ENCODE results near the gene RAB24. TPM values are rescaled to one million over a fixed set of nuclear protein-coding genes. Genes with fewer than 3 reads are reported as not detected.

RAB24 gene
- total RNA-seq, 1 donor from 2014 or later: 12.0 TPM

- Histone ChIP-seq H3K9ac (ENCODE audit: low read depth in 1 of 3, low read length in 3 of 3) (peak within 1 kb of the TSS in 2 of 3 donors; percentile 45 to 53), H3K27me3 (ENCODE audit: control insufficient read depth in 3 of 3, insufficient read depth in 3 of 3, low read length in 3 of 3) (no peaks in the 10 kb centered on the region), H3K36me3 (ENCODE audit: control insufficient read depth in 3 of 3, insufficient read depth in 3 of 3, low read length in 3 of 3) (peaks cover 1 to 5% (median 4%) of the 10 kb centered on the region in 3 donors), H3K4me1 (ENCODE audit: control insufficient read depth in 3 of 3, insufficient read depth in 3 of 3, low read length in 3 of 3) (peaks cover 20 to 45% (median 27%) of the 10 kb centered on the region in 3 donors), H3K4me3 (ENCODE audit: low read length in 3 of 3) (peak within 1 kb of the TSS; percentile 68 to 82 (median 76)), H3K27ac (ENCODE audit: low read depth, low read length) (peak within 1 kb of the TSS; percentile 30), H3K9me3 (ENCODE audit: control insufficient read depth in 3 of 3, low read length in 3 of 3) (no peaks in the 10 kb centered on the region)
Observed at GRCh38 chr5:177311723-177312648, 8.5 kb upstream of the RAB24 start, which contains the start of gene MXD3. TSS of gene MXD3 (minus strand) at chr5:177311898. CDS start at chr5:177311830, 68 bp downstream.

DNA sequence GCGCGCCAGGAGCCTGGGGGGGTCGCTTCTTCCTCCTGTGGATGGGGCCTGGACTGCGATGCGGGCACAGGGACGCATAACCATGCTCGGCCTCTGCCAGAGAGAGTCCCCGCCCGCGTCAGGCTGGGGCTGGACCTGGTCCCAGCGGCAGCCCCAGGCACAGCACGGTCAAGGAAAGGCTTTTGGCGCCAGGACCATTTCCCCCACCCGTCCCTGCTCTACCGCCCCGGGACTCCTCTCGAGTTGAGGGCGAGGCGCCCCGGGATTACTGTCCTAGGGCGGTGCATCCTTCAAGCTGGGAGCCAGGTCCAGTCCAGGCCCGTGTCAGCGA, 7.8 kb upstream of the RAB24 start:
- Histone ChIP-seq H3K4me3 (ENCODE audit: low read length in 3 of 3) (peak overlapping the region in 2 of 3 donors; percentile 76 to 82), H3K4me1 (ENCODE audit: control insufficient read depth in 3 of 3, insufficient read depth in 3 of 3, low read length in 3 of 3) (peaks cover 20 to 48% (median 27%) of the 10 kb centered on the region in 3 donors), H3K27me3 (ENCODE audit: control insufficient read depth in 3 of 3, insufficient read depth in 3 of 3, low read length in 3 of 3) (no peaks in the 10 kb centered on the region), H3K9me3 (ENCODE audit: control insufficient read depth in 3 of 3, low read length in 3 of 3) (no peaks in the 10 kb centered on the region), H3K27ac (ENCODE audit: low read depth, low read length) (no peak overlapping the region), H3K36me3 (ENCODE audit: control insufficient read depth in 3 of 3, insufficient read depth in 3 of 3, low read length in 3 of 3) (peaks cover 7 to 11% (median 9%) of the 10 kb centered on the region in 3 donors), H3K9ac (ENCODE audit: low read depth in 1 of 3, low read length in 3 of 3) (peak overlapping the region in 2 of 3 donors; percentile 25 to 53)

GRCh38 chr5:177310757-177311391, 7.4 kb upstream of the RAB24 start:
- Histone ChIP-seq H3K9me3 (ENCODE audit: control insufficient read depth in 3 of 3, low read length in 3 of 3) (no peaks in the 10 kb centered on the region), H3K4me1 (ENCODE audit: control insufficient read depth in 3 of 3, insufficient read depth in 3 of 3, low read length in 3 of 3) (peaks cover 23 to 52% (median 27%) of the 10 kb centered on the region in 3 donors), H3K36me3 (ENCODE audit: control insufficient read depth in 3 of 3, insufficient read depth in 3 of 3, low read length in 3 of 3) (peaks cover 12 to 16% (median 14%) of the 10 kb centered on the region in 3 donors), H3K27me3 (ENCODE audit: control insufficient read depth in 3 of 3, insufficient read depth in 3 of 3, low read length in 3 of 3) (no peaks in the 10 kb centered on the region), H3K9ac (ENCODE audit: low read depth in 1 of 3, low read length in 3 of 3) (peak overlapping the region in 1 of 3 donors; percentile 8), H3K27ac (ENCODE audit: low read depth, low read length) (no peak overlapping the region), H3K4me3 (ENCODE audit: low read length in 3 of 3) (no peak overlapping the region)

DNA sequence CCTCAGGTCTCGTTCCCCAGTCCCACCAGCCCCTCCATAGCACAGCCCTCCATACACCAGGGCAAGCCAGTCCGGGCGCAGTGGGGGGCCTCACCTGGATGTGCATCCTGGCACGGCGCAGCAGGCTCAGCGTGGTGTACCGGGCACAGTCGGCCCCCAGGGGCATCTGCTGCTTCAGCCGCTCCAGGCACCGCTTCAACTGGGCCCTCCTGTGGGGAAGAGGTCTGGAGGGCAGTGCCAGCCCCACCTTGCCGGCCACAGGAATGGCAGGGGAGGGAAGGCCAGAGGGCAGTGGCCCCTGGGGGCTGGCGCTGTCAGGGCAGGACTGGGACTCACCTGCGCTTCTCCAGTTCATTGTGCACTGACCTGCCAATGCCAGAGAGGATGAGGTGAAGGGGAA, 6.8 kb upstream of the RAB24 start:
- H3K27me3 ChIP-seq (ENCODE audit: control insufficient read depth in 3 of 3, insufficient read depth in 3 of 3, low read length in 3 of 3): no peaks in the 10 kb centered on the region
- H3K4me1 ChIP-seq (ENCODE audit: control insufficient read depth in 3 of 3, insufficient read depth in 3 of 3, low read length in 3 of 3): peaks cover 23 to 52% (median 27%) of the 10 kb centered on the region in 3 donors
- peaks cover 17 to 21% (median 19%) of the 10 kb centered on the region in 3 donors for H3K36me3 ChIP-seq (ENCODE audit: control insufficient read depth in 3 of 3, insufficient read depth in 3 of 3, low read length in 3 of 3)
- H3K9ac ChIP-seq (ENCODE audit: low read depth in 1 of 3, low read length in 3 of 3): peak overlapping the region in 1 of 3 donors; percentile 8
- H3K27ac ChIP-seq (ENCODE audit: low read depth, low read length): no peak overlapping the region
- no peak overlapping the region for H3K4me3 ChIP-seq (ENCODE audit: low read length in 3 of 3)
- no peaks in the 10 kb centered on the region for H3K9me3 ChIP-seq (ENCODE audit: control insufficient read depth in 3 of 3, low read length in 3 of 3)

DNA sequence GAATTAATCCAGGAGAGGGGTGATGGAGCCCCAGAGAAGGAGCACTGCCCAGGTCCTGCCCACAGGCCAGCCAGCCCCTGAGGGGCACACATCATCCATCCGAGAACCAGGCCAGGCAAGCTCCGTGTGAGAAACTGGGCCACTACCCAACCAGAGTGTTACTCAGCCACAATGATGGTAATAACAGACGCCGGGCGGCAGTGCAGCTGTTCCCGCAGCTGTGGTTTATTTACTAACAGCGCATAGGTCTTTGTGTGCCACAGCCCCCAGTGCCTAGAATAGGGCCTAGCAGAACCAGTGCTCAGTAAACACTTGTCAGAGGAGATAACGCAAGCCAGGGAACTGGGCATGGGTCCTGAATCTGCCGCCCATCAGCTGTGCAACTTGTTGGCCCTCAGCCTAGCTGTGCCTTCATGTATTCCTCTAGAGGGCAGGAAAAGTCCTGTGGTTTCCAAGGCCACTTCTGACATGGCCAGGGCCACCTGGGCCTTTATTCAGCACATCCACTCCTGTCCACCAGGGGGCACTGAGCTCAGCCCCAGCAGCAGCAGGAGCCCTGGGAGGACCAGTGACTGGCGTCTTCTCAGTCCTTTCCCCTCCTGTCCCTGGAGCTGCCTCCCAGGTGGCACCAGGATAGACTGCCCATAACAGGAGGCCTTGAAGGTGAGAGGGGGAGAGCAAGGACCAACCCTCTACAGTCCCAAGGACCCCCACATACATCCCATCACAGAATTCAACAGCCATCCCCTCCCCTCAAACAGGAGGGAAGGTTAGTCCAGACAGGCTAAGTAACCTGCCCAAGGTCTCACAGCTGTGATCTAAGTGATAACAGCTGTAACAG, 6.1 kb upstream of the RAB24 start:
- peak overlapping the region; percentile 69 for H3K27ac ChIP-seq (ENCODE audit: low read depth, low read length)
- peak overlapping the region in 2 of 3 donors; percentile 52 to 63 for H3K9ac ChIP-seq (ENCODE audit: low read depth in 1 of 3, low read length in 3 of 3)
- no peak overlapping the region for H3K4me3 ChIP-seq (ENCODE audit: low read length in 3 of 3)
- H3K36me3 ChIP-seq (ENCODE audit: control insufficient read depth in 3 of 3, insufficient read depth in 3 of 3, low read length in 3 of 3): peaks cover 21 to 23% (median 21%) of the 10 kb centered on the region in 3 donors
- peaks cover 28 to 58% (median 32%) of the 10 kb centered on the region in 3 donors for H3K4me1 ChIP-seq (ENCODE audit: control insufficient read depth in 3 of 3, insufficient read depth in 3 of 3, low read length in 3 of 3)
- no peaks in the 10 kb centered on the region for H3K9me3 ChIP-seq (ENCODE audit: control insufficient read depth in 3 of 3, low read length in 3 of 3)
- no peaks in the 10 kb centered on the region for H3K27me3 ChIP-seq (ENCODE audit: control insufficient read depth in 3 of 3, insufficient read depth in 3 of 3, low read length in 3 of 3)

DNA sequence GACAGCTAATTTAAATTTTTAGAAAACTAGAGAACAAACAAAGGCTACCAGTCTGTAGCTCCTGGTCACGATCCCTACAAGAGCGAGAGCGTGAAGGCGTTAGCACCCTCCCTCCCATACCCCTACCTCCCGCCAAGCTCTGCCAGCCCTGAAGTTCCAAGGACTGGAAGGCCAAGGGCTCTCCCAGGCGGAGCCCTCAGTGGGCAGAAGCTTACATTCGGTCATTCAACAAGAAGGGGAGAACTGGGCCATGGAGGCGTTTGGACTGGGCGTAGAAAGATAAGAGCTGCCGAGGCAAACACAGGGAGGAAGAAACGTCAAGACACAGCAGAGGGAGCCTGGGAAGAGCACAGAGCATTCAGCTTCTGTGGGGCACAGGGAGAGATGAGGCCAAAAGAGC, 5.2 kb upstream of the RAB24 start:
- H3K27ac ChIP-seq (ENCODE audit: low read depth, low read length): peak overlapping the region; percentile 69
- no peaks in the 10 kb centered on the region for H3K27me3 ChIP-seq (ENCODE audit: control insufficient read depth in 3 of 3, insufficient read depth in 3 of 3, low read length in 3 of 3)
- H3K4me3 ChIP-seq (ENCODE audit: low read length in 3 of 3): no peak overlapping the region
- H3K4me1 ChIP-seq (ENCODE audit: control insufficient read depth in 3 of 3, insufficient read depth in 3 of 3, low read length in 3 of 3): peaks cover 35 to 64% (median 37%) of the 10 kb centered on the region in 3 donors
- H3K9me3 ChIP-seq (ENCODE audit: control insufficient read depth in 3 of 3, low read length in 3 of 3): no peaks in the 10 kb centered on the region
- peaks cover 21 to 23% (median 21%) of the 10 kb centered on the region in 3 donors for H3K36me3 ChIP-seq (ENCODE audit: control insufficient read depth in 3 of 3, insufficient read depth in 3 of 3, low read length in 3 of 3)
- peak overlapping the region in 1 of 3 donors; percentile 63 for H3K9ac ChIP-seq (ENCODE audit: low read depth in 1 of 3, low read length in 3 of 3)

DNA sequence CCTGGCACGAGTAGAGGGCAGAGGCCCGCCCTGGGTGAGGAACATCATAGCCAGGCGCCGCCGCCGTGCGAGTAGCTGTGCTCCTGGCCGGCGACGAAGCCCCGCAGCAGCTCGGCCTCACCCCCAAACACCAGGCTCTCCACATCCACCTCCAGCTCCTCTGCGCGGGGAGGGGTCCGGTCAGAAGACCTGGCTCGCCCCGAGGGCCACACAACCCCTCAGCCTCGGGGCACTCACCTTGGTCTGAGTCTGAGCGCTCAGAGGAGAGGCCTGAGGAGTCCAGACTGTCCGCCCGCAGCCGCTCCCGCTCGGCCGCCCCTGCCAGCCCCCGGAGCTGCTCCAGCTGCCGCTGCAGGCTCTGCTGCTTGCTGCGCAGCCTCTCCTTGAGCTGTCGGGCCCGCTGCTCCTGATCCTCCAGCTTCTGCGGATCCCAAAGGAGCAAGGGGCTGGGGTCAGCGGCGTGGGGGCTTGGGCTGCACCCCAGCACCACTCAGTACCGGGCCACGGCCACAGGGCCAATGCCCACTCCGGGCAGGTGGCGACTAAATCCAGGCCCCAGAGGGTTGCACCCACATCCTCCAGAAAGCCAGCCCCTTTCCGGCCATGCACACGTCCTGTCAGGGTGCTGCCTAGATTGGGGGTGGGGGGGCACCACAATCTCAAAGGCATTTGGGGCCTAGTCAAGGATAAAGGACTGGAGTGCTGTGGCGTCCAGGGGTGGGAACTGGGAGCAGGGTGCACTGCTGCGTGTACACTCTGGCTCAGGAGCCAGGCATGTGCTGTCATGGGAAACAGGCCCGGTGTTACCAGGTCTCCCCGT, 4.2 kb upstream of the RAB24 start:
- Histone ChIP-seq H3K4me1 (ENCODE audit: control insufficient read depth in 3 of 3, insufficient read depth in 3 of 3, low read length in 3 of 3) (peaks cover 34 to 67% (median 36%) of the 10 kb centered on the region in 3 donors), H3K4me3 (ENCODE audit: low read length in 3 of 3) (no peak overlapping the region), H3K36me3 (ENCODE audit: control insufficient read depth in 3 of 3, insufficient read depth in 3 of 3, low read length in 3 of 3) (peaks cover 21 to 23% (median 21%) of the 10 kb centered on the region in 3 donors), H3K27ac (ENCODE audit: low read depth, low read length) (no peak overlapping the region), H3K27me3 (ENCODE audit: control insufficient read depth in 3 of 3, insufficient read depth in 3 of 3, low read length in 3 of 3) (no peaks in the 10 kb centered on the region), H3K9ac (ENCODE audit: low read depth in 1 of 3, low read length in 3 of 3) (no peak overlapping the region), H3K9me3 (ENCODE audit: control insufficient read depth in 3 of 3, low read length in 3 of 3) (no peaks in the 10 kb centered on the region)

GRCh38 chr5:177306674-177307543, 3.4 kb upstream of the RAB24 start:
- Histone ChIP-seq H3K27ac (ENCODE audit: low read depth, low read length) (no peak overlapping the region), H3K4me1 (ENCODE audit: control insufficient read depth in 3 of 3, insufficient read depth in 3 of 3, low read length in 3 of 3) (peaks cover 36 to 68% (median 37%) of the 10 kb centered on the region in 3 donors)

More at GRCh38 chr5:177306674-177307543, 3.4 kb upstream of the RAB24 start:
- no peaks in the 10 kb centered on the region for H3K27me3 ChIP-seq (ENCODE audit: control insufficient read depth in 3 of 3, insufficient read depth in 3 of 3, low read length in 3 of 3)
- H3K4me3 ChIP-seq (ENCODE audit: low read length in 3 of 3): no peak overlapping the region
- peaks cover 21 to 26% (median 22%) of the 10 kb centered on the region in 3 donors for H3K36me3 ChIP-seq (ENCODE audit: control insufficient read depth in 3 of 3, insufficient read depth in 3 of 3, low read length in 3 of 3)
- no peaks in the 10 kb centered on the region for H3K9me3 ChIP-seq (ENCODE audit: control insufficient read depth in 3 of 3, low read length in 3 of 3)
- no peak overlapping the region for H3K9ac ChIP-seq (ENCODE audit: low read depth in 1 of 3, low read length in 3 of 3)
